ENCODE results near the gene ARPC2. TPM values are rescaled to one million over a fixed set of nuclear protein-coding genes. Genes with fewer than 3 reads are reported as not detected.

The ARPC2 gene
- total RNA-seq, 1 donor from 2014 or later: 265 TPM

- TF ChIP-seq CTCF (IDR thresholded peaks at IDR 0.05): no peak
- Mint-ChIP-seq H3K36me3 (ENCODE audit: unreplicated experiment) (peaks cover 6% of the 10 kb centered on the region), H3K4me3 (ENCODE audit: unreplicated experiment) (peak overlapping the region; percentile 84), H3K27me3 (ENCODE audit: unreplicated experiment) (peaks cover 3% of the 10 kb centered on the region), H3K4me1 (ENCODE audit: unreplicated experiment) (peaks cover 39% of the 10 kb centered on the region), H3K27ac (ENCODE audit: unreplicated experiment) (peak overlapping the region; percentile 96), H3K9me3 (ENCODE audit: unreplicated experiment) (no peaks in the 10 kb centered on the region)
- DNase-seq (ENCODE audit: extremely low spot score, unreplicated experiment): no peak
These were observed 684 bp upstream of the ARPC2 start for GRCh38 chr2:218216336-218216673.

DNA sequence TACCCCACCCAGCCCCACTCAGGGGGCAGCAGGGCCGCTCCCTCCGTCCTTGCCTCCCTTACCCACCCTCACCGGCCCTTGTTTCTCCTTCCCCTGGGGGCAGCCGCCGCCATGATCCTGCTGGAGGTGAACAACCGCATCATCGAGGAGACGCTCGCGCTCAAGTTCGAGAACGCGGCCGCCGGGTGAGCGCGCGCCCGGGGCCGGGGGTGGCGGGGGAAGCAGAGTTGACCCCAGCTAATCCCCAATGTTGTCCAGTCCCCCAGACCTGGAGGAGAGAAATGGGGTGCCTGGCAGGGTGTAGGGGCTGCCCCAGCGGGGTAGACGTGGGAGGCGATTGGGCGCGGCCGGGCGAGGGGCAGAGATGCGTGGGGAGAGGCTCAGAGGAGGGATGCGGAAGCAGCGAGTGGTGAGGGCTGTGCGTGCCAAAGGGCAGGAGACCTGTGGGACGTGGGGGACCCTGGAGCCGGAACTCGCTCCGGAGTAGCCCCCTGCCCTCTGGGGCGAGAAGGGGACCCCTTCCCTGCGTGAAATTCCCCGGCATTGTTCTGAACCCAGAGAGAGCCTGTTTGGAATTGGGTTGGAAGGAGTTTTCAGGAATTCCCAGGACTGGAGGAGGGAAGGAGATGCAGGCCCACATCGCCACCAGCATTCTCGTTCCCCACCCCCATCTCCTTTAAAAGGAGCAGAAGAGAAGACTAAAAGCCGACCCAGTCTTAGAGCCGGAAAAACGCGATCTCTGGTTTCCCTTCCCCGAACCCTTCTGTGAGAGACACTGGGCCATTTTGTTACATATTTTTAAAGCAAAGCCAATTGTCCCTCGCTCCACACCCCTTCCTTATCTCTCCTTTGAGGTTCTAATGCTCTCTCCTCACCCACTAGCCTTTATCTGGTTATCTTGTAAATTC, 625 bp downstream of the ARPC2 start:
- peaks cover 10% of the 10 kb centered on the region for H3K36me3 Mint-ChIP-seq (ENCODE audit: unreplicated experiment)
- DNase-seq (ENCODE audit: extremely low spot score, unreplicated experiment): no peak

DNA sequence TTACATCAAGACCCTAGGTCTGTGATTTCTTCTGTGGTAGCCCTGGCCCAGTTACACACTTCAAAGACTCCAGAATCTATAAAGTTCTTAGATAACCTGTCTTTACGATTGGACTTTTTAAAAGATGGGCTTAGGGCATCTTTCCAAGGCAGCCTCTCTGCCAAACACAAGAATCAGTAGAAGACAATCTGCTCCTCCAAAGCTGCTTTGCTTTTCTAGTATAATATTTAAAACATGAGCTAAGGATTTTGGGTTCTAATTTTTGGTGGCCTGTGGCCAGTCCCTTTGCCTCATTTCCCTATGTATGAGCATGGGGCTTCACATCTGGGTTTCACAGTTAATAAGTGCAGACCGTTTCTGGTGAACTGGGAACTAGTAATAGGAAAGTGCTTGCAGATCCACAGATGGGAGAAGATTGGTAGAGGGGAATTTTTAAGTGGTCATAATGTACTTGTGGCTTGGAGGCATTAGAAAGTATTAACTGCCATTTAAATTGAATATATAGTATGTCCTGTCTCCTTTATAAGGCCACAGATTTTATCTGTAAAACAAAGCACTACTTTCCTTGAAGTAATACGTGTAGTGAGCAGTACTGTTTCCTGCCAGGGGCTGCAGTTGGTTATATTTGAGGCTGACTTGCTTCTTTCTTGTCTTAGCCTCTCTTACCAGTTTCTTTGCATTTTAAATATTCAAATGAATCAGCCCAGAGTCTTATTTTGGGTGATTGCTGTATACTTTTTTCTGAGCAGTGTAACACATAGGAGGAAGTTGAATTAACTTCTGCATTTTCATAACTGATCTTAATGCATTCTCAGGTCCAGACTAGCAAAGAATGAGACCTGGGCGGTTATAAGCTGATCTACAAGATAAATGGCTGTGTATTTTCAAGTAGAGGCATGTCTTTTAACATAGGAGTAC, 1.5 kb downstream of the ARPC2 start:
- Mint-ChIP-seq H3K27me3 (ENCODE audit: unreplicated experiment) (no peaks in the 10 kb centered on the region), H3K4me3 (ENCODE audit: unreplicated experiment) (peak overlapping the region; percentile 84), H3K4me1 (ENCODE audit: unreplicated experiment) (peaks cover 53% of the 10 kb centered on the region), H3K9me3 (ENCODE audit: unreplicated experiment) (no peaks in the 10 kb centered on the region), H3K27ac (ENCODE audit: unreplicated experiment) (peak overlapping the region; percentile 96), H3K36me3 (ENCODE audit: unreplicated experiment) (peaks cover 10% of the 10 kb centered on the region)
- DNase-seq (ENCODE audit: extremely low spot score, unreplicated experiment): no peak
- no peak for TF ChIP-seq CTCF (IDR thresholded peaks at IDR 0.05)

More for the DNA sequence above, 625 bp downstream of the ARPC2 start:
- H3K4me3 Mint-ChIP-seq (ENCODE audit: unreplicated experiment): peak overlapping the region; percentile 84
- no peaks in the 10 kb centered on the region for H3K27me3 Mint-ChIP-seq (ENCODE audit: unreplicated experiment)
- H3K9me3 Mint-ChIP-seq (ENCODE audit: unreplicated experiment): no peaks in the 10 kb centered on the region
- H3K4me1 Mint-ChIP-seq (ENCODE audit: unreplicated experiment): peaks cover 50% of the 10 kb centered on the region
- no peak for TF ChIP-seq CTCF (IDR thresholded peaks at IDR 0.05)
- H3K27ac Mint-ChIP-seq (ENCODE audit: unreplicated experiment): peak overlapping the region; percentile 96

GRCh38 chr2:218219934-218220333, 2.9 kb downstream of the ARPC2 start:
- peaks cover 61% of the 10 kb centered on the region for H3K4me1 Mint-ChIP-seq (ENCODE audit: unreplicated experiment)
- TF ChIP-seq CTCF (IDR thresholded peaks at IDR 0.05): no peak
- no peak for DNase-seq (ENCODE audit: extremely low spot score, unreplicated experiment)
- peak overlapping the region; percentile 39 for H3K27ac Mint-ChIP-seq (ENCODE audit: unreplicated experiment)
- peaks cover 16% of the 10 kb centered on the region for H3K36me3 Mint-ChIP-seq (ENCODE audit: unreplicated experiment)
- no peaks in the 10 kb centered on the region for H3K9me3 Mint-ChIP-seq (ENCODE audit: unreplicated experiment)
- H3K27me3 Mint-ChIP-seq (ENCODE audit: unreplicated experiment): no peaks in the 10 kb centered on the region
- H3K4me3 Mint-ChIP-seq (ENCODE audit: unreplicated experiment): peak overlapping the region; percentile 84

- no peaks in the 10 kb centered on the region for H3K27me3 Mint-ChIP-seq (ENCODE audit: unreplicated experiment)
- H3K27ac Mint-ChIP-seq (ENCODE audit: unreplicated experiment): no peak overlapping the region
- no peak for TF ChIP-seq CTCF (IDR thresholded peaks at IDR 0.05)
- peaks cover 25% of the 10 kb centered on the region for H3K36me3 Mint-ChIP-seq (ENCODE audit: unreplicated experiment)
- H3K4me3 Mint-ChIP-seq (ENCODE audit: unreplicated experiment): no peak overlapping the region
- peaks cover 59% of the 10 kb centered on the region for H3K4me1 Mint-ChIP-seq (ENCODE audit: unreplicated experiment)
- no peaks in the 10 kb centered on the region for H3K9me3 Mint-ChIP-seq (ENCODE audit: unreplicated experiment)
- no peak for DNase-seq (ENCODE audit: extremely low spot score, unreplicated experiment)
These were observed 4.0 kb downstream of the ARPC2 start for GRCh38 chr2:218221000-218221399.
